A549 (cell line): ENCODE measurements around the gene C1orf174. TPM values are rescaled to one million over a fixed set of nuclear protein-coding genes. Genes with fewer than 3 reads are reported as not detected.
"Not testable (repeated sequence)": the region's sequence is repeated elsewhere in the genome, so short reads cannot be mapped to it uniquely, and the experiment has no call there.

Experiments used
- ATAC-seq, 2 experiments: fragments of 200-7000 bp in 1 of 2; fragments of >200 bp in 1 of 2; cut with Nextera tagmentation in 1 of 2; cut with Tn5 transposase in 1 of 2; 3 replicates each; pipeline versions ENCODE4 v1.8.0 to v1.9.1; 2018 to 2020; ENCODE audit warnings: mild to moderate bottlenecking in 1 of 2, moderate library complexity in 1 of 2
- CTCF ChIA-PET: fragments of 300-600 bp; sonication (Branson Sonifier 250); formaldehyde crosslinking; extraction: SDS; loops from one replicate; lab custom pipeline; 2021; ENCODE audit warnings: antibody characterized with exemption, inconsistent platforms; lab: Yijun Ruan, JAX
- POLR2A ChIA-PET: fragments of 350-600 bp; formaldehyde crosslinking; extraction: SDS; loops from one replicate; lab custom pipeline; 2021; ENCODE audit warnings: antibody characterized with exemption, inconsistent platforms; lab: Yijun Ruan, JAX
- DNase-seq, 2 experiments: peaks; one replicate each; pipeline versions ENCODE4 v3.0.0 to v3.0.0-alpha.2; 2011 to 2016; ENCODE audit warnings: low read depth in 1 of 2, low spot score in 1 of 2
- FAIRE-seq: peaks from 2 replicates; lab custom pipeline; 2011; peaks lifted over from hg19 to GRCh38; lab: Jason Lieb, UNC
- H3K27ac ChIP-seq, 2 experiments: fragments of >200 bp; sonication (Bioruptor Twin); formaldehyde crosslinking; 3 replicates each; pipeline ENCODE4 v1.5.1; 2016 to 2017
- H3K4me1 ChIP-seq: fragments of >200 bp; sonication (Bioruptor Twin); formaldehyde crosslinking; 3 replicates; pipeline ENCODE4 v1.6.1; 2016
- H3K4me2 ChIP-seq: fragments of >200 bp; sonication (Bioruptor Twin); formaldehyde crosslinking; 3 replicates; pipeline ENCODE4 v1.6.1; 2016
- H3K4me3 ChIP-seq: fragments of >200 bp; sonication (Bioruptor Twin); formaldehyde crosslinking; 3 replicates; pipeline ENCODE4 v1.5.1; 2016
- H3K9me3 ChIP-seq: fragments of >200 bp; sonication (Bioruptor Twin); formaldehyde crosslinking; 3 replicates; pipeline ENCODE4 v1.6.1; 2016
- CEBPB ChIP-seq, 2 experiments: fragments of >200 bp in 1 of 2; sonication (Bioruptor Twin) in 1 of 2; formaldehyde crosslinking in 1 of 2; IDR thresholded peaks; 2 replicates each; pipeline ENCODE4 v1.6.1; 2012 to 2016
- CHD2 ChIP-seq: fragments of 150-350 bp; IDR thresholded peaks from 2 replicates; pipeline ENCODE4 v1.6.1; 2014; ENCODE audit warnings: low read length; ENCODE audit not compliant: partially characterized antibody
- FOSB ChIP-seq: fragments of 250-450 bp; sonication (Bioruptor Pico); IDR thresholded peaks from 2 replicates; pipeline ENCODE4 v1.5.0; 2020; ENCODE audit warnings: mild to moderate bottlenecking, moderate library complexity
- FOSL2 ChIP-seq, 2 experiments: fragments of 450-650 bp in 1 of 2; fragments of >200 bp in 1 of 2; sonication (Bioruptor Twin) in 1 of 2; formaldehyde crosslinking; IDR thresholded peaks; 2 replicates each; pipeline versions ENCODE4 v1.5.0 to v1.6.1; 2016 to 2020; ENCODE audit warnings: mild to moderate bottlenecking in 1 of 2, moderate library complexity in 1 of 2
- FOXS1 ChIP-seq: fragments of 250-450 bp; sonication (Bioruptor Pico); IDR thresholded peaks from 2 replicates; pipeline ENCODE4 v1.5.0; 2020; ENCODE audit warnings: mild to moderate bottlenecking, moderate library complexity
- HEYL ChIP-seq: fragments of 250-450 bp; sonication (Bioruptor Pico); IDR thresholded peaks from 2 replicates; pipeline ENCODE4 v1.8.0; 2021; ENCODE audit warnings: mild to moderate bottlenecking, moderate library complexity
- HOXA7 ChIP-seq: fragments of 250-450 bp; sonication (Bioruptor Pico); IDR thresholded peaks from 2 replicates; pipeline ENCODE4 v1.5.0; 2020; ENCODE audit warnings: mild to moderate bottlenecking, moderate library complexity
- HOXB5 ChIP-seq: fragments of 250-450 bp; sonication (Bioruptor Pico); IDR thresholded peaks from 2 replicates; pipeline ENCODE4 v1.5.0; 2020; ENCODE audit warnings: mild to moderate bottlenecking, moderate library complexity
- JUNB ChIP-seq: fragments of >200 bp; sonication (Bioruptor Twin); formaldehyde crosslinking; IDR thresholded peaks from 2 replicates; pipeline ENCODE4 v1.6.1; 2016
- KDM1A ChIP-seq: fragments of 200-600 bp; sonication (generic); IDR thresholded peaks from 2 replicates; pipeline ENCODE4 v1.6.1; 2016; ENCODE audit warnings: low read depth, mild to moderate bottlenecking
- KDM5A ChIP-seq: fragments of 200-600 bp; sonication (generic); IDR thresholded peaks from 2 replicates; pipeline ENCODE4 v1.6.1; 2016; ENCODE audit warnings: antibody characterized with exemption, mild to moderate bottlenecking
- MAZ ChIP-seq: fragments of 150-350 bp; IDR thresholded peaks from 2 replicates; pipeline ENCODE4 v1.6.1; 2014; ENCODE audit warnings: antibody characterized with exemption, low read depth, low read length, borderline replicate concordance
- MYC ChIP-seq: IDR thresholded peaks from 2 replicates; pipeline ENCODE4 v1.6.1; 2012; ENCODE audit warnings: mild to moderate bottlenecking, inconsistent platforms, low read length, improper control_type of control experiment, borderline replicate concordance
- PHF8 ChIP-seq: fragments of 200-600 bp; sonication (generic); IDR thresholded peaks from 2 replicates; pipeline ENCODE4 v1.6.1; 2016; ENCODE audit warnings: low read depth, mild to moderate bottlenecking, antibody characterized with exemption, moderate library complexity, borderline replicate concordance
- RCOR1 ChIP-seq: fragments of 150-350 bp; IDR thresholded peaks from 2 replicates; pipeline ENCODE4 v1.6.1; 2014; ENCODE audit warnings: antibody characterized with exemption, low read length, low read depth
- RFX5 ChIP-seq: fragments of 450-650 bp; IDR thresholded peaks from 2 replicates; pipeline ENCODE4 v1.7.1; 2014; ENCODE audit warnings: antibody characterized with exemption, mild to moderate bottlenecking, moderate library complexity
- SMC3 ChIP-seq: fragments of >200 bp; sonication (Bioruptor Twin); formaldehyde crosslinking; IDR thresholded peaks from 3 replicates; pipeline ENCODE4 v1.6.1; 2018; ENCODE audit warnings: inconsistent platforms
- ZNF302 ChIP-seq: fragments of 250-450 bp; sonication (Bioruptor Pico); IDR thresholded peaks from 2 replicates; pipeline ENCODE4 v1.9.0; 2021; ENCODE audit warnings: inconsistent platforms, mild to moderate bottlenecking, moderate library complexity
- WGBS: methylation state at CpG from one replicate; pipeline ENCODE4 v1.1.6; 2017; ENCODE audit errors: missing lambda C conversion rate; 5-methylcytosine and 5-hydroxymethylcytosine counted together
- polyA plus RNA-seq, 4 experiments: library from polyadenylated mRNA; depleted of rRNA in 3 of 4; stranded (reverse); fragments of >200 nt; fragmentation: RNase III in 1 of 4; extraction: RNeasy Plus Mini Kit Qiagen cat#74134 plus additional on column Dnase treatment in 1 of 4; gene quantifications; 2 replicates in 3 of 4; 3 replicates in 1 of 4; pipeline ENCODE4 v1.2.3, GENCODE V29; 2011 to 2017
- TF ChIP-seq, protein P1 (sequence below): fragments of >200 bp; sonication (Bioruptor Twin); formaldehyde crosslinking; IDR thresholded peaks from 3 replicates; pipeline ENCODE4 v1.6.1; 2016
- TF ChIP-seq, protein P2 (sequence below): fragments of 250-450 bp; sonication (Bioruptor Pico); IDR thresholded peaks from 2 replicates; pipeline ENCODE4 v1.5.0; 2021; ENCODE audit warnings: mild to moderate bottlenecking, moderate library complexity, borderline replicate concordance
- TF ChIP-seq, protein P3 (sequence below): fragments of >200 bp; sonication (Bioruptor Twin); formaldehyde crosslinking; IDR thresholded peaks from 3 replicates; pipeline ENCODE4 v1.5.1; 2016

C1orf174 gene
- polyA plus RNA-seq, 2 of the 4 experiments (the other 2 are of a cell fraction), result 23.9 to 29.7 TPM

DNA sequence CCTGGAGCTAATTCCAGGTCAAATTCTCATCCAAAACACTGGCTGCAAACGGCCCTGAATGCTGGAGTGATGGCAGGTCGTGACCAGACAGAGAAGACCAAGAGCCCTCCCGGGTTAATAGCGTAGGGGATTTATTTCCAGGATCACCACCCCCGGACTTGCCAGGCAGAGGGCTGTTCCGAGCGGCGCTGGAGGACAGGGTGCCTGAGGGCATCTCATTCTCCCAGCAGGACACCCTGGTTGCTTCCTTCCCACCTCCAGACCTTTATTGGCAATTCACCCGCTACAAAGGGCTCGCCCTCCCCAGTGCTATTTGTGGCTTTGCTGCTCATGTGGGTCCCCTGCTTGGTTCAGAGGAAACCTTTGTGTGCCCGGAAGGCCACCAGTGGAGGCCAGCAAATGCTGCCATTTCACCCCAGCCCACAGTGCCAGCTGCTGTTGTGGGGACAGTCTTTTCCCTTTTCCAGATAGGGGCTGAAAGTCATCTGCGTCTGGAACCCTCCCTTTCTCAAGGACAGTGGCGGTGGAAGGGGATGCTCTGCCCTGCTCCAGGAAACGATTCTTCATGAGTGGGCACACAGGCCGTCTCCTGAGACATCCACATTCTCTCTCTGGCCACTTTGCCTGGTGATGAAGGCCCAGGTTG, 19.0 kb upstream of the C1orf174 start:
- ATAC-seq (no peak), DNase-seq (no peak)
- no peaks in the 10 kb centered on the region; the same call in 2 of the 3 replicates for H3K4me1 ChIP-seq
- TF ChIP-seq HOXB5 (CRISPR knock-in tag), result no peak
- TF ChIP-seq, protein P1, sequence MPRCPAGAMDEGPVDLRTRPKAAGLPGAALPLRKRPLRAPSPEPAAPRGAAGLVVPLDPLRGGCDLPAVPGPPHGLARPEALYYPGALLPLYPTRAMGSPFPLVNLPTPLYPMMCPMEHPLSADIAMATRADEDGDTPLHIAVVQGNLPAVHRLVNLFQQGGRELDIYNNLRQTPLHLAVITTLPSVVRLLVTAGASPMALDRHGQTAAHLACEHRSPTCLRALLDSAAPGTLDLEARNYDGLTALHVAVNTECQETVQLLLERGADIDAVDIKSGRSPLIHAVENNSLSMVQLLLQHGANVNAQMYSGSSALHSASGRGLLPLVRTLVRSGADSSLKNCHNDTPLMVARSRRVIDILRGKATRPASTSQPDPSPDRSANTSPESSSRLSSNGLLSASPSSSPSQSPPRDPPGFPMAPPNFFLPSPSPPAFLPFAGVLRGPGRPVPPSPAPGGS, result no peak
- TF ChIP-seq, protein P2, sequence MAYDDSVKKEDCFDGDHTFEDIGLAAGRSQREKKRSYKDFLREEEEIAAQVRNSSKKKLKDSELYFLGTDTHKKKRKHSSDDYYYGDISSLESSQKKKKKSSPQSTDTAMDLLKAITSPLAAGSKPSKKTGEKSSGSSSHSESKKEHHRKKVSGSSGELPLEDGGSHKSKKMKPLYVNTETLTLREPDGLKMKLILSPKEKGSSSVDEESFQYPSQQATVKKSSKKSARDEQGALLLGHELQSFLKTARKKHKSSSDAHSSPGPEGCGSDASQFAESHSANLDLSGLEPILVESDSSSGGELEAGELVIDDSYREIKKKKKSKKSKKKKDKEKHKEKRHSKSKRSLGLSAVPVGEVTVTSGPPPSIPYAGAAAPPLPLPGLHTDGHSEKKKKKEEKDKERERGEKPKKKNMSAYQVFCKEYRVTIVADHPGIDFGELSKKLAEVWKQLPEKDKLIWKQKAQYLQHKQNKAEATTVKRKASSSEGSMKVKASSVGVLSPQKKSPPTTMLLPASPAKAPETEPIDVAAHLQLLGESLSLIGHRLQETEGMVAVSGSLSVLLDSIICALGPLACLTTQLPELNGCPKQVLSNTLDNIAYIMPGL (CRISPR knock-in tag), result no peak
- no peak for TF ChIP-seq FOXS1 (CRISPR knock-in tag)
- TF ChIP-seq JUNB, result no peak
- no peak for TF ChIP-seq KDM5A
- no peak for TF ChIP-seq MYC
- TF ChIP-seq CHD2, result no peak
- no peak for TF ChIP-seq PHF8
- TF ChIP-seq, all 56 proteins: peak for 0
- WGBS, result 43% methylated on average over 9 of the region's 15 CpGs
- ChIA-PET CTCF (interaction anchor here (1.0 kb wide), 1 partner anchor 8 kb away, joined by 3 read pairs; no protein-coding TSS in a partner anchor), POLR2A (no interaction called here)
- Histone ChIP-seq H3K4me2 (no peak overlapping the region), H3K9me3 (no peaks in the 10 kb centered on the region), H3K4me3 (no peak overlapping the region), H3K27ac (no peak overlapping the region)
- FAIRE-seq, result no peak

DNA sequence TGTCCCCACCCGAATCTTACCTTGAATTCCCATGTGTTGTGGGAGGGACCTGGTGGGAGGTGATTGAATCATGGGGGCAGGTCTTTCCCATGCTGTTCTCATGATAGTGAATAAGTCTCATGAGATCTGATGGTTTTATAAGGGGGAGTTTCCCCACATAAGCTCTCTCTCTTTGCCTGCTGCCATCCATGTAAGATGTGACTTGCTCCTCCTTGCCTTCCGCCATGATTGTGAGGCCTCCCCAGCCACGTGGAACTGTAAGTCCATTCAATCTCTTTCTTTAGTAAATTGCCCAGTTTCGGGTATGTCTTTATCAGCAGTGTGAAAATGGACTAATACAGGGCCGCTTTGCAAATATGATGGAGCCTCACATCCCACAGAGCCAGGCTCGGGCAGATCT, 18.3 kb upstream of the C1orf174 start:
- H3K27ac ChIP-seq, FAIRE-seq, DNase-seq, H3K4me3 ChIP-seq, POLR2A ChIA-PET, H3K9me3 ChIP-seq, CTCF ChIA-PET, H3K4me2 ChIP-seq, ATAC-seq, H3K4me1 ChIP-seq: not testable (repeated sequence)
- WGBS, result 31% methylated on average over 5 of the region's 6 CpGs

DNA sequence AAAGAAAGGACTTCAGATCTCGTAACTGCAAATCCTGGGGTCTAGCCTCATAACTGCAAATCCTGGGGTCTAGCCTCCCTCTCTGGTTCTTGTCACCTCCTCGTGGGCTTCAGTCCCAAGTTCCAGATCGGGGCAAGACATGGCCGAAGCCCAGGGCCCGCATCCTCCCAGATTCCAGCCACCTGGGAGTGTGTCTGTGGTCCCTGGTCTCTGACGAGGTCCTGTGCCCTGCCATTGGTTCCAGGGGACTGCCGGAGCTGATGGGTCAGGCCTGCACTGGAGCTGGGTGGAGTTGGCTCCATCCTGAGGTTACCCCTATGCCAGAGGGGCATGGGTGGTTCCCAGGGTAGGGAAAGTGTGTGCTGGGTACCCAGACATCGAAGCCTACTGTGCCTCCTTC, 17.7 kb upstream of the C1orf174 start:
- CTCF ChIA-PET, result no interaction called here
- Histone ChIP-seq H3K27ac (no peak overlapping the region), H3K9me3 (no peaks in the 10 kb centered on the region), H3K4me1 (no peaks in the 10 kb centered on the region), H3K4me2 (no peak overlapping the region), H3K4me3 (no peak overlapping the region)
- POLR2A ChIA-PET, result no interaction called here
- 21% methylated on average over 2 of the region's 8 CpGs for WGBS
- FAIRE-seq (no peak), ATAC-seq (no peak), DNase-seq (no peak)
- TF ChIP-seq, protein P3, sequence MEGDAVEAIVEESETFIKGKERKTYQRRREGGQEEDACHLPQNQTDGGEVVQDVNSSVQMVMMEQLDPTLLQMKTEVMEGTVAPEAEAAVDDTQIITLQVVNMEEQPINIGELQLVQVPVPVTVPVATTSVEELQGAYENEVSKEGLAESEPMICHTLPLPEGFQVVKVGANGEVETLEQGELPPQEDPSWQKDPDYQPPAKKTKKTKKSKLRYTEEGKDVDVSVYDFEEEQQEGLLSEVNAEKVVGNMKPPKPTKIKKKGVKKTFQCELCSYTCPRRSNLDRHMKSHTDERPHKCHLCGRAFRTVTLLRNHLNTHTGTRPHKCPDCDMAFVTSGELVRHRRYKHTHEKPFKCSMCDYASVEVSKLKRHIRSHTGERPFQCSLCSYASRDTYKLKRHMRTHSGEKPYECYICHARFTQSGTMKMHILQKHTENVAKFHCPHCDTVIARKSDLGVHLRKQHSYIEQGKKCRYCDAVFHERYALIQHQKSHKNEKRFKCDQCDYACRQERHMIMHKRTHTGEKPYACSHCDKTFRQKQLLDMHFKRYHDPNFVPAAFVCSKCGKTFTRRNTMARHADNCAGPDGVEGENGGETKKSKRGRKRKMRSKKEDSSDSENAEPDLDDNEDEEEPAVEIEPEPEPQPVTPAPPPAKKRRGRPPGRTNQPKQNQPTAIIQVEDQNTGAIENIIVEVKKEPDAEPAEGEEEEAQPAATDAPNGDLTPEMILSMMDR, result no peak

DNA sequence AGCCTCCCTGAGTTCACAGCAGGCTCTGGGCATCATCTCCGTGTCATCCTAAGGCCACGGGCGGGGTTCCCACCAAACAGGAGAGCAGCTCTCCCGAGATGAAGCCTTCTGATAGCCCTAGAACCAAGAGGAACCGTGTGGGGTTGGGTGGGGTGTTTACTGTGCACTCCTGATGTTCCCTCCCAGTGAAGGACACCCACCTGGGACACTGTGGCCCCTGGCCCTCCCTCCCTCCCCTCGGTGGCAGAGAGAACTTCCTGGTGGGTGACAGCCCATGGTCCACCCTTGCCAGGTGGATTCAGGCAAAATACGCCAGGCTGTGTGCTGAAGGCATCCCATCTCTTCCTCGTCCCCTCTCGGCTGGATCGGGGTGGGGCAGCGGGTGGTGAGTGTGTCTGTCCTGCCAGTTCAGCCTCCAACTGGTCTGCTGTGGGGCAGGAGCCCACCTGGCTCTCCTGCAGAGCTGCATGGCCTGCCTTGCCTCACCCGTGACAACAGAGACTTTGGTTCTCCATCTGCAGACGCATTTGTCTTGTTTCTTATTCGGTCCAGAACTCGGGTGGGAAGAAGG, 15.6 kb upstream of the C1orf174 start:
- Histone ChIP-seq H3K4me2 (no peak overlapping the region), H3K4me1 (peaks cover 5% of the 10 kb centered on the region; the same call in 1 of the 3 replicates), H3K9me3 (no peaks in the 10 kb centered on the region), H3K27ac (no peak overlapping the region), H3K4me3 (no peak overlapping the region)
- CTCF ChIA-PET, result no interaction called here
- POLR2A ChIA-PET, result no interaction called here
- WGBS, result 32% methylated on average over 8 of the region's 15 CpGs
- no peak for DNase-seq
- FAIRE-seq, result no peak
- ATAC-seq, result no peak
- TF ChIP-seq, protein P1, result no peak
- no peak for TF ChIP-seq HEYL (CRISPR knock-in tag)
- TF ChIP-seq FOSL2 (IDR thresholded peaks at IDR 0.05), result no peak
- no peak for TF ChIP-seq FOSL2 (CRISPR knock-in tag; IDR thresholded peaks at IDR 0.05)
- TF ChIP-seq MAZ, result no peak
- no peak for TF ChIP-seq ZNF302 (CRISPR knock-in tag)
- no peak for TF ChIP-seq RCOR1
- TF ChIP-seq KDM1A, result no peak
- TF ChIP-seq CEBPB (IDR thresholded peaks at IDR 0.05), result no peak
- TF ChIP-seq HOXB5 (CRISPR knock-in tag), result no peak
- TF ChIP-seq SMC3, result no peak
- TF ChIP-seq FOSB (CRISPR knock-in tag), result no peak
- no peak for TF ChIP-seq RFX5
- TF ChIP-seq HOXA7 (CRISPR knock-in tag), result no peak
